Activated T-helper 1 cell treated with anti-CD3 and anti-CD28 coated beads, Interleukin-12 subunit alpha, Interleukin-12 subunit beta, Interleukin-2, Interleukin-4 antibody, amounts not matched to agents 30 ng/mL and 10 ng/mL and 1 ng/mL, durations not matched to agents 14 hours and 24 hours and 36 hours (primary cell): ENCODE measurements around the gene NUDT8. TPM values are rescaled to one million over a fixed set of nuclear protein-coding genes. Genes with fewer than 3 reads are reported as not detected.

ENCODE experiments used
- DNase-seq: peaks from one replicate; pipeline ENCODE4 v3.0.0; 2021; ENCODE audit warnings: low spot score
- H3K27ac Mint-ChIP-seq: one replicate; pipeline ENCODE4 v1.8.0; 2021; ENCODE audit warnings: mild to moderate bottlenecking, mixed read lengths
- H3K27me3 Mint-ChIP-seq: one replicate; pipeline ENCODE4 v1.8.0; 2022; ENCODE audit warnings: mild to moderate bottlenecking, moderate library complexity, mixed read lengths; ENCODE audit not compliant: insufficient read depth
- H3K36me3 Mint-ChIP-seq: one replicate; pipeline ENCODE4 v1.8.0; 2021; ENCODE audit warnings: low read depth, mixed read lengths
- H3K4me1 Mint-ChIP-seq: one replicate; pipeline ENCODE4 v1.8.0; 2021; ENCODE audit warnings: low read depth, mixed read lengths
- H3K4me3 Mint-ChIP-seq: one replicate; pipeline ENCODE4 v1.8.0; 2021; ENCODE audit warnings: mild to moderate bottlenecking, moderate library complexity, mixed read lengths
- H3K9me3 Mint-ChIP-seq: one replicate; pipeline ENCODE4 v1.8.0; 2021; ENCODE audit warnings: mixed read lengths
- intact Hi-C: fragments of 100-400 bp; cut with micrococcal nuclease; formaldehyde crosslinking; loops from one replicate; pipeline ENCODE4 v1.15.1; 2024
- total RNA-seq: library from RNA; stranded (reverse); gene quantifications from 2 replicates; pipeline ENCODE4 v1.2.3, GENCODE V29; 2022

The NUDT8 gene
- 18.5 and 19.9 TPM in 2 replicates for total RNA-seq

DNA sequence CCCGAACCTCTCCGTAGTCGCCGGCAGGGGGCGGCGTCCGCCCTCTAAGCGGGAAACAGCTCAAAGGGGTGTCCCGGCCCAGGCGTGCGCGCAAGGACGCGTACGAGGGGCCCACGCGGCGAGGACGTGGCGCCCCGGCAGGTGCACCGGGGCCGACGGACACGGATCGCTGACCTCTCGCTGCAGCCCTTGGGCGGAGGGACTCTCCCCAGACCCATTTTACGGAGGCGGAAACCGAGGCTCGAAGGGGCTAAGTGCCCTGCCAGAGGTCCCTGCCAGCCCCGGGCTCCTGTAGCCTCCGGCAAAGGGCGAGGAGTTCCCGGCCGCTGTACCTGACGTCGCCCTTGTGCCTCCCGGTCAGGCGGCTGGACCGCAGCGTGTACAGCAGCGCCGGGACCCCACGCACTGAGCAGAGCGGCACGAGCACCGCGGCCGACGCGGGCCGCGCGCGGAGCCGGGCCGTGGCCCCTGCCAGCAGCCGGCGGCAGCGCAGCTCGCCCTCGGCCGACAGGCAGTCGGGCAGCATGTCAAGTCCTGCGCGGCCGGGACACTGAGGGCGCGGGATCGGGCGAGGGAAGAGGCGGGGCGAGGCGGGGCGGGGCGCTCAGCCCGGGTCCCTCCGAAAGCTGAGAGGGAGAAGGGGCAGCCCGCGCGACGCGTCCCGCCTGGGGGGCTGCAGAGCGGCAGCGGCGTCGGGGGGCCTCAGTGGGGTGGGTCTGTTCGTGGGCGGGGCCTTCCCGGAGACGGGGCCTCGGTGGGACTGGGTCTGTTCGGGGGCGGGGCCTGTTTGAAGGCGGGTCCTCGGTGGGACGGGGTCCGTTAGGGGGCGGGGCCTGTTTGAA is at the start of gene NUDT8:
NUDT8 (minus strand) TSS at position 552 of the 842 bp plus-strand sequence; CDS start at position 526, 26 bp downstream.
- H3K27me3 Mint-ChIP-seq, result peaks cover 2% of the 10 kb centered on the region
- no peaks in the 10 kb centered on the region for H3K9me3 Mint-ChIP-seq
- intact Hi-C loops, result loop anchor here (1.0 to 5.0 kb wide), 8 partner anchors 15 to 401 kb away; partner anchors contain the start of genes CDK2AP2, GSTP1, NDUFS8 and NDUFV1
- H3K4me3 Mint-ChIP-seq, result peak within 1 kb of the TSS; percentile 84
- DNase-seq, result peak; percentile 85
- H3K36me3 Mint-ChIP-seq, result no peaks in the 10 kb centered on the region
- peak within 1 kb of the TSS; percentile 92 for H3K27ac Mint-ChIP-seq
- H3K4me1 Mint-ChIP-seq, result peaks cover 10% of the 10 kb centered on the region

DNA sequence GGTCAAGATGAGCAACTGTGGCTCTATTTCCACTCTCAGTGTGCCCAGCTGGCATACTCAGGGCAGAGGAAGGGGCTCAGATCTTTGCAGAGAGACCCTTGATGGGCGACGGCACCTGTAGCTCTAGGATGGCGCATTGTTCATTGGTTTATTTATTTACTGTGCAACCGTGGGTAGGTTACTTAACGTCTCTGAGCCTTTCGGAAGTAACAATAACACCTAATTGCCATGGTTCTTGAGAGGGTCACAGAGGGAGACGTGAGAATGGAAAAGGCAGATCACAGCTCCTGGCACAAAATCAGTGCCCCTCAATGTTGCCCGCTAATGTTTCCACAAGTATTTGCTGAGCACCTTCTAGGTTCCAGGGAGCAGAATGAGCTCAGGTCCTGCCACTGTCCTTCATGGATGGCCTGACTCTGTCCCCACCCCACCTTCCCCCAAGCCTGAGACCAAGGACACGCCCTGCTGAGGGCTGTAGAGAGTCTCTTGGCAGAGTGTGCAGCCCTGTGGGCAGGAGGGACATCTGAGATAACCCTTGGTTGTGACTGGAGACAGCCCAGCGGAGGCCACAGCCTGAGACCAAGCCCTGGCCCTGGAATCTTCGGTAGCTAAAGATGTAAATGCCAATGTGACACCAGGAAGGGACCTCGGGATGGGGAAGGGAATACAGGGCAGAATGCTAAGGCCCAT is 45.5 kb upstream of the NUDT8 start:
- Mint-ChIP-seq H3K27me3 (peaks cover 9% of the 10 kb centered on the region), H3K27ac (no peak overlapping the region), H3K36me3 (no peaks in the 10 kb centered on the region), H3K4me1 (no peaks in the 10 kb centered on the region), H3K4me3 (no peak overlapping the region), H3K9me3 (peaks cover 4% of the 10 kb centered on the region)
- intact Hi-C loops, result no loop called here
- no peak for DNase-seq

- Mint-ChIP-seq H3K36me3 (no peaks in the 10 kb centered on the region), H3K27ac (no peak within 1 kb of the TSS), H3K27me3 (peaks cover 9% of the 10 kb centered on the region), H3K4me3 (no peak within 1 kb of the TSS), H3K4me1 (no peaks in the 10 kb centered on the region), H3K9me3 (peaks cover 4% of the 10 kb centered on the region)
- intact Hi-C loops, result no loop called here
- DNase-seq, result no peak
Measured at GRCh38 chr11:67674442-67674871, 44.7 kb upstream of the NUDT8 start, which contains the start of gene ALDH3B2. Gene ALDH3B2, minus strand, starts transcription at chr11:67674623. Its CDS starts 7,688 bp downstream, at chr11:67666935.

DNA sequence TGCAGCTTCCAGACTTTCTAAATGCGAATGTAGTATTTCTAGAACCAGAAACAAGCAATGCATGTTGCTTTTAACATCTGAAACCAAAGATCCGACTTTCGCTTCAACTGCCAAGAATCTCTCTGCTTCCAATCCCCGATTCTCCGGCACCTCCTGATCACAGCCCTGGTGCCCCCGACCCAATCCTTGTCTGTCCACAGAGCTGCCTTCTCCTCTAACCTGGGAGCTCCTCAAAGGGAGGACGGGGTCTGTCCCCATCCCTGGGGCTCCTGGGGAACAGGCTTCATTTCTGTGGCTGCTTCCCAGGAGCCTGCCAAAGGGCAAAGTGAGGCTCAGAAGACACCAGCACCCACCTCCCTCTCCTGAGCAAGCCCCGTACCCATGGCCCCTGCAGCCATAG is 44.2 kb upstream of the NUDT8 start:
- no peak for DNase-seq
- H3K27ac Mint-ChIP-seq, result no peak overlapping the region
- intact Hi-C loops, result no loop called here
- no peaks in the 10 kb centered on the region for H3K36me3 Mint-ChIP-seq
- peaks cover 4% of the 10 kb centered on the region for H3K9me3 Mint-ChIP-seq
- peaks cover 9% of the 10 kb centered on the region for H3K27me3 Mint-ChIP-seq
- no peak overlapping the region for H3K4me3 Mint-ChIP-seq
- H3K4me1 Mint-ChIP-seq, result no peaks in the 10 kb centered on the region

GRCh38 chr11:67673358-67673757 is 43.6 kb upstream of the NUDT8 start:
- Mint-ChIP-seq H3K27me3 (peaks cover 9% of the 10 kb centered on the region), H3K36me3 (no peaks in the 10 kb centered on the region), H3K4me1 (no peaks in the 10 kb centered on the region), H3K4me3 (no peak overlapping the region), H3K27ac (no peak overlapping the region), H3K9me3 (peaks cover 4% of the 10 kb centered on the region)
- intact Hi-C loops, result no loop called here
- no peak for DNase-seq

- H3K27me3 Mint-ChIP-seq, result no peaks in the 10 kb centered on the region
- H3K27ac Mint-ChIP-seq, result no peak overlapping the region
- H3K9me3 Mint-ChIP-seq, result peaks cover 4% of the 10 kb centered on the region
- H3K36me3 Mint-ChIP-seq, result no peaks in the 10 kb centered on the region
- no peaks in the 10 kb centered on the region for H3K4me1 Mint-ChIP-seq
- intact Hi-C loops, result no loop called here
- no peak overlapping the region for H3K4me3 Mint-ChIP-seq
- no peak for DNase-seq
Measured at GRCh38 chr11:67671211-67671520, 41.4 kb upstream of the NUDT8 start.

DNA sequence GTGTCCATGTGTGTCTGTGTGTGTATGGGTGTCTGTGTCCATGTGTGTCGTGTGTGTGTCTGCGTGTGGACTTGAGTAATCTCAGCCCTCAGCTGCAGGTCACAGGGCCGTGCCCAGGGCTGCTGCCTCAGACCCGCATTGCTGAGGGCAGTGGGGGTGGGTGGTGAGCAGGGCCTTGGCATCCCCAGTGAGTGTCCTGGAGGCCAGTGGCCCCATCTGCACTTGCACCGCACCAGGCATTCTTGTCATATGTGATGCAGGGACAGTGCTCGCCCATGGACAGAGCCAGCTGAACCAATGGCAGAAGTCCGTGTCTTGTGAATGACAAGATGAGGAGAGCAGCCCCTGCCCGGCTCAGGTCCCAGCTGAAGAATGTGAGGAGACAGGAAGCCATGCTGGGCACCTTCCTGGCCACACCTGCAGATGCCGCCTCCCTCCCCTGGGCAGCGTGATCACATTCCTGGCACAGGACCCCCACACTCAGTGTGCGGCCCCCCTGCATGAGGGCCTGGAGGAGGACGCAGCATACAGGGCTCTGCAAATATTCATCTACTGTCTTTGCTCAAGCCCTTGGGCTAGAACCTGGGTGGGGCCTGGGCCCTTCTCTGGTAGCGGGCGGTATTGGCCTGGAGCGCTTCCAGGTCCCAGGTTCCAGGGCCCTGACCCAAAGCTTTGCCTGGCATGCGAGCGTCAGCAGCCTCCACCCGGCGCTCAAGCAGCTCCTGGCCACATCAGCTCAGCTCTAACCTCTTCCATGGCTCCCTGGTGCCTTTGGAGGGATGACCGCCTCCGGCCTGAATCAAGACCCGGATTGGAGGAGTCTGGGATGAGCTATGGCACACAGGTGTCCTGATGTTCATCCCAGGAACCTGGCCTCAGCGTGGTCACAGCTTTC is 40.8 kb upstream of the NUDT8 start:
- H3K4me1 Mint-ChIP-seq, result no peaks in the 10 kb centered on the region
- H3K36me3 Mint-ChIP-seq, result no peaks in the 10 kb centered on the region
- H3K9me3 Mint-ChIP-seq, result peaks cover 3% of the 10 kb centered on the region
- no peaks in the 10 kb centered on the region for H3K27me3 Mint-ChIP-seq
- H3K27ac Mint-ChIP-seq, result no peak overlapping the region
- intact Hi-C loops, result no loop called here
- DNase-seq, result no peak
- no peak overlapping the region for H3K4me3 Mint-ChIP-seq

GRCh38 chr11:67668192-67668551 is 38.4 kb upstream of the NUDT8 start:
- intact Hi-C loops, result no loop called here
- H3K4me1 Mint-ChIP-seq, result no peaks in the 10 kb centered on the region
- no peak overlapping the region for H3K4me3 Mint-ChIP-seq
- no peaks in the 10 kb centered on the region for H3K27me3 Mint-ChIP-seq
- DNase-seq, result no peak
- no peaks in the 10 kb centered on the region for H3K9me3 Mint-ChIP-seq
- H3K27ac Mint-ChIP-seq, result no peak overlapping the region
- H3K36me3 Mint-ChIP-seq, result no peaks in the 10 kb centered on the region

- DNase-seq, result no peak
- intact Hi-C loops, result no loop called here
- H3K9me3 Mint-ChIP-seq, result no peaks in the 10 kb centered on the region
- H3K27me3 Mint-ChIP-seq, result no peaks in the 10 kb centered on the region
- no peaks in the 10 kb centered on the region for H3K4me1 Mint-ChIP-seq
- H3K4me3 Mint-ChIP-seq, result no peak overlapping the region
- no peaks in the 10 kb centered on the region for H3K36me3 Mint-ChIP-seq
- no peak overlapping the region for H3K27ac Mint-ChIP-seq
Measured at GRCh38 chr11:67667490-67668191, 37.9 kb upstream of the NUDT8 start.

DNA sequence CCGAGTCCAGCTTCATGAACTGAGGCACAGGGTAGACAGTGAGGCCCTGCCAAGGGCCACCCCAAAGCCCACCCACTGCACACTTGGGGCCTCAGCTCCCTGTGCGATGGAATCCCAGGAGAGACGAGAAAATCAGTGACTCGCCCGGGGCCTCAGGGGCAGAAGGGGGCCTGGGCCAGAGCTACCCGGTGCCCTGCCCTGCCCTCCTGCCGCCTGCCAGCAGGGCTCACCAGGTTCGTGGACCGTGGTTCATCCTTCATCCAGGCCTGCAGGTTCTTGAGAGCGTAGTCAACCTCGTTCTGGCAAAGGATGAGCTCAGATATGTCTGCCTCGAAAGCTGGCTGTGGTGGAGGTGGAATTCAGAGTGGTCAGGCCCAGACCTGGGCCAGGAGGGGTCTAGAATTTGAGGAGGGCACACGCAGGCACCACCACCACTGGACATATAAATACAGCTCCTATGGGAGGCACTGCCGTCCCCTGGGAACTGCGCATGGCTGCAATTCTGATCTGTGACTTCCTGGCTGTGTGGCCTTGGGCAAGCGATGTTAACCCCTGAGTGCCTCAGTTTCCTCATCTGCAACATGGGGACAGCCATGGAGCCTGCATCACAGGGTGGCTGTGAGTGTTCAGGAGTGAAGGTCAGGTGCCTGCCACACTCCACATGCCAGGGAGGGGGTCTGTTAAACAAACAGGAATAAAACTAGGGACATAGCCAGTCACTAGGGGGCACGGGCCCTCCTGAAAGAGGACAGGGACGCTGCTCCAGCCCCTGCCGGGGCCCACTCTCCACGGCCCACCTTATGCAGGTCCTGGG is 37.1 kb upstream of the NUDT8 start:
- intact Hi-C loops, result no loop called here

GRCh38 chr11:67666303-67666645 is 36.5 kb upstream of the NUDT8 start:
- no peak overlapping the region for H3K4me3 Mint-ChIP-seq
- H3K36me3 Mint-ChIP-seq, result no peaks in the 10 kb centered on the region
- intact Hi-C loops, result no loop called here
- no peaks in the 10 kb centered on the region for H3K9me3 Mint-ChIP-seq
- H3K27ac Mint-ChIP-seq, result no peak overlapping the region
- DNase-seq, result no peak
- H3K27me3 Mint-ChIP-seq, result no peaks in the 10 kb centered on the region
- H3K4me1 Mint-ChIP-seq, result no peaks in the 10 kb centered on the region

More for the DNA sequence above, 37.1 kb upstream of the NUDT8 start:
- no peaks in the 10 kb centered on the region for H3K36me3 Mint-ChIP-seq
- H3K4me1 Mint-ChIP-seq, result no peaks in the 10 kb centered on the region
- DNase-seq, result no peak
- H3K4me3 Mint-ChIP-seq, result no peak overlapping the region
- H3K27me3 Mint-ChIP-seq, result no peaks in the 10 kb centered on the region
- no peak overlapping the region for H3K27ac Mint-ChIP-seq
- H3K9me3 Mint-ChIP-seq, result no peaks in the 10 kb centered on the region
